ENCODE measurements around the gene IMPG1. TPM values are rescaled to one million over a fixed set of nuclear protein-coding genes. Genes with fewer than 3 reads are reported as not detected.

Gene IMPG1
- total and polyA plus RNA-seq, 2 of the 8 experiments (the other 6 are each of a cell fraction or from before 2014, with no cell fraction given): 0.02 TPM; not detected in 1

DNA sequence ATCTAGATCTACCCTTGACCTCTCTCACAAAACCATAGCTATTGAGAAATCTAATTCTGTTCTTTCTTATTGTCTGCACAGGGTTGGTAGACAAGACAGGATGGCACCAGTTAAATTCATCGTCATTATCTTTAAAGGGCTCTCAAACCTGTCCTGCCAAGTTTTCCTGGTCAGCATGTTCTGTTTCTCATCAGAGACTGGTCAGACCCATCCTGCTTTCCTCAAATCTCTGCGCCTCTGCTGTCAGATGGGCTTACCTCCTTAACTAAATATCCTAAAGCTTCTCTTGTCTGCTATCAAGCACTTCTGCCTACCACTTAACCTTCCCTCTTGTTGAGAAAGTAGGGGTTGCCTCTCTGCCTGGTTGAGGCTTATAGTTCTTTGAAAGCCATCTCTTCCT is 198.2 kb downstream of the IMPG1 start:
- Histone ChIP-seq H4K5ac (ENCODE audit: insufficient read length, low read depth, low read length) (no peak overlapping the region), H2AFZ (ENCODE audit: low read length) (no peak overlapping the region), H2AK5ac (ENCODE audit: low read depth, low read length) (no peak overlapping the region), H3K23me2 (ENCODE audit: low read depth, low read length) (no peaks in the 10 kb centered on the region; the same call in 1 of the 2 replicates), H2BK12ac (ENCODE audit: low read depth, low read length) (no peak overlapping the region), H4K91ac (replicated peaks; ENCODE audit: insufficient read length, low read length) (no peak overlapping the region), H2BK15ac (ENCODE audit: low read length) (no peak overlapping the region), H2BK20ac (ENCODE audit: low read length) (no peak overlapping the region), H3K18ac (ENCODE audit: extremely low read depth, low read length) (no peak overlapping the region), H3K27me3 (replicated peaks in 1 of 4; ENCODE audit: control insufficient read depth in 3 of 4, extremely low read depth in 1 of 4, insufficient read depth in 3 of 4, low read length in 3 of 4) (no peaks in the 10 kb centered on the region), H4K8ac (ENCODE audit: extremely low read depth, insufficient read depth, low read length) (no peak overlapping the region), H3K9me3 (ENCODE audit: insufficient read depth in 2 of 2, low read depth in 1 of 2, low read length in 1 of 2) (no peaks in the 10 kb centered on the region), H3K36me3 (ENCODE audit: control insufficient read depth in 2 of 4, insufficient read depth in 4 of 4, low read length in 3 of 4) (peaks cover 0 to 7% (median 2%) of the 10 kb centered on the region in 4 experiments; a peak in 3 of 8 replicates), H3K79me1 (ENCODE audit: low read depth, low read length) (no peaks in the 10 kb centered on the region), H3K4me3 (ENCODE audit: extremely low read depth in 1 of 4, insufficient read depth in 2 of 4, low read depth in 3 of 4, low read length in 4 of 4) (no peak overlapping the region), H3K23ac (ENCODE audit: insufficient read length) (no peak overlapping the region), H3K4me1 (replicated peaks in 1 of 4; ENCODE audit: control insufficient read depth in 3 of 4, insufficient read depth in 4 of 4, low read length in 3 of 4) (peaks cover 0 to 7% (median 0%) of the 10 kb centered on the region in 4 experiments; a peak in 1 of 7 replicates), H3K4me2 (ENCODE audit: insufficient read depth in 1 of 2, low read depth in 2 of 2, low read length in 2 of 2) (no peak overlapping the region), H3K9ac (replicated peaks in 1 of 4; ENCODE audit: extremely low read depth in 1 of 4, low read depth in 3 of 4, low read length in 3 of 4) (no peak overlapping the region), H3K14ac (ENCODE audit: insufficient read length) (no peak overlapping the region), H3K79me2 (ENCODE audit: control insufficient read depth in 1 of 2, insufficient read depth in 2 of 2, low read length in 2 of 2) (no peaks in the 10 kb centered on the region), H3K4ac (replicated peaks; ENCODE audit: insufficient read length, low read depth, low read length) (no peak overlapping the region), H3K56ac (replicated peaks; ENCODE audit: insufficient read length, low read depth, low read length) (no peak overlapping the region), H2BK5ac (ENCODE audit: low read depth, low read length) (no peak overlapping the region), H3K27ac (ENCODE audit: low read depth, low read length) (no peak overlapping the region), H2BK120ac (replicated peaks; ENCODE audit: low read depth, low read length) (no peak overlapping the region), H4K20me1 (replicated peaks in 1 of 2; ENCODE audit: control insufficient read depth in 1 of 2, insufficient read depth in 2 of 2, low read length in 2 of 2) (no peaks in the 10 kb centered on the region)
- POLR2A ChIA-PET (ENCODE audit: partially characterized antibody): no interaction called here
- DNase-seq (ENCODE audit: low read depth in 1 of 2, low spot score in 2 of 2): no peak
- 94% methylated on average over 2 of the region's 2 CpGs; no CpG with 5 or more reads in 1 of the 2 experiments for WGBS, 2 experiments (ENCODE audit: extremely low coverage in 1 of 2, insufficient coverage in 1 of 2, insufficient read length in 1 of 2, insufficient replicate concordance in 2 of 2, low coverage in 1 of 2, low lambda C conversion rate in 2 of 2, missing lambda C conversion rate in 1 of 2)
- CTCF ChIA-PET (ENCODE audit: partially characterized antibody): interaction anchor here (2.2 to 2.3 kb wide), 2 partner anchors 19 kb away, joined by 7 to 10 read pairs; no protein-coding TSS in a partner anchor
- FAIRE-seq: no peak
- no peak for TF ChIP-seq YY1 (IDR thresholded peaks at IDR 0.05; ENCODE audit: low read depth, low read length)
- no peak for TF ChIP-seq KDM5A (IDR thresholded peaks at IDR 0.05; ENCODE audit: low read length)
- no peak for TF ChIP-seq CEBPB (IDR thresholded peaks at IDR 0.05; ENCODE audit: low read depth, low read length)
- no peak for TF ChIP-seq MAX (IDR thresholded peaks at IDR 0.05)
- no peak for TF ChIP-seq SP2 (IDR thresholded peaks at IDR 0.05; ENCODE audit: low read length)
- TF ChIP-seq JUND (IDR thresholded peaks at IDR 0.05; ENCODE audit: low read length): no peak
- no peak for TF ChIP-seq SP1 (IDR thresholded peaks at IDR 0.05; ENCODE audit: low read depth, low read length)
- no peak for TF ChIP-seq NANOG (IDR thresholded peaks at IDR 0.05; ENCODE audit: insufficient read depth, low read depth, low read length, poor library complexity, severe bottlenecking)
- no peak for TF ChIP-seq CREB1 (IDR thresholded peaks at IDR 0.05)
- TF ChIP-seq ATF2 (IDR thresholded peaks at IDR 0.05; ENCODE audit: low read length): no peak
- TF ChIP-seq CHD2 (IDR thresholded peaks at IDR 0.05; ENCODE audit: low read length): no peak
- no peak for TF ChIP-seq GABPA (IDR thresholded peaks at IDR 0.05; ENCODE audit: borderline replicate concordance, insufficient read depth, low read length)
- TF ChIP-seq CBX8 (IDR thresholded peaks at IDR 0.05; ENCODE audit: borderline replicate concordance, low read depth, low read length): no peak
- TF ChIP-seq CBX5 (IDR thresholded peaks at IDR 0.05; ENCODE audit: low read depth, low read length): no peak
